OCI-LY3 (cell line): ENCODE data around the gene UTP14C.

Experiments
- H2AFZ ChIP-seq: fragments of 200-600, 300-600 bp; shearing (Covaris generic); 2 replicates; pipeline ENCODE4 v1.6.0; 2014; ENCODE audit warnings: antibody characterized with exemption, low read depth, low read length
- H3K27ac ChIP-seq: fragments of 200-600, 300-600 bp; sonication (generic); 2 replicates; pipeline ENCODE4 v1.5.1; 2014; ENCODE audit warnings: mild to moderate bottlenecking, low read length, moderate library complexity, mixed read lengths
- H3K27me3 ChIP-seq: fragments of 200-600, 300-600 bp; sonication (generic); 2 replicates; pipeline ENCODE4 v1.6.1; 2014; ENCODE audit warnings: low read depth, low read length, mixed read lengths
- H3K36me3 ChIP-seq: fragments of 200-600, 300-600 bp; sonication (generic); replicated peaks from 2 replicates; pipeline ENCODE3; 2014; ENCODE audit warnings: low read depth, low read length, mixed read lengths
- H3K4me1 ChIP-seq: fragments of 300-600, 200-600 bp; sonication (generic); 2 replicates; pipeline ENCODE4 v1.6.1; 2014; ENCODE audit warnings: low read length, mixed read lengths
- H3K4me2 ChIP-seq: fragments of 200-600, 300-600 bp; sonication (generic); 2 replicates; pipeline ENCODE4 v1.6.1; 2014; ENCODE audit warnings: low read length, mixed read lengths
- H3K4me3 ChIP-seq: fragments of 300-600, 200-600 bp; sonication (generic); 2 replicates; pipeline ENCODE4 v1.5.1; 2014; ENCODE audit warnings: antibody characterized with exemption, mild to moderate bottlenecking, low read length, moderate library complexity
- H3K79me2 ChIP-seq: fragments of 300-600, 200-600 bp; shearing (Covaris generic); 2 replicates; pipeline ENCODE4 v1.6.1; 2014; ENCODE audit warnings: mild to moderate bottlenecking, low read length, mixed read lengths
- H3K9ac ChIP-seq: fragments of 300-600, 200-600 bp; shearing (Covaris generic); 2 replicates; pipeline ENCODE4 v1.6.0; 2014; ENCODE audit warnings: mild to moderate bottlenecking, low read length, moderate library complexity
- H3K9me3 ChIP-seq: fragments of 200-600, 300-600 bp; shearing (Covaris generic); 2 replicates; pipeline ENCODE4 v1.6.1; 2014; ENCODE audit warnings: low read length, mixed read lengths; ENCODE audit not compliant: insufficient read depth
- H4K20me1 ChIP-seq: fragments of 200-600, 300-600 bp; sonication (generic); 2 replicates; pipeline ENCODE4 v1.6.1; 2016; ENCODE audit warnings: low read length, mixed read lengths; ENCODE audit not compliant: insufficient read depth
- EZH2phosphoT487 ChIP-seq: fragments of 200-600 bp; shearing (Covaris generic); IDR thresholded peaks from 2 replicates; pipeline ENCODE4 v1.6.1; 2018; ENCODE audit warnings: antibody characterized with exemption, mixed run types, low read depth
- TF ChIP-seq, protein P1 (sequence below): fragments of 200-600, 300-600 bp; sonication (generic); IDR thresholded peaks from 2 replicates; pipeline ENCODE4 v1.5.1; 2014; ENCODE audit warnings: antibody characterized with exemption, low read length, low read depth

Gene UTP14C

DNA sequence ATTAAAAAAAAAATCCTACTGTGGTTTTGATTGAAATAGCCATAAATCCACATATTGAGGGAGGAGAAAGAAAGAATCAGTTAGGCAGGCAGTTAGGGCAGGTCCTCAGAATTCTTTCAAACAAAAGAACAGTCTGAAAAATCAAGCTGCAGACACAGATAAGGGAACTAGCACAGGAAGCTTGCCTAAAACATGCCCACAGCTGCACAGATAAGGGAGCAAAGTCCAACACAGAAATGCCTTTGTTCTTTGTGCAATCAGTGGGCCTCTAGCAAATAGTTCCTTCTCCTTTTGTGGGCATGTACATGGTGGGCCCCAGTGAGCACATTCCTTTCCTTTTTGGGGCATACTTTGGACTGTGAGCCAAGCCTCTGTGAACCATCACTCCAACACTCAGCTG lies 42.7 kb downstream of the UTP14C start:
- Histone ChIP-seq H3K36me3 (no peaks in the 10 kb centered on the region), H3K4me2 (no peak overlapping the region), H3K27me3 (no peaks in the 10 kb centered on the region; the same call in 1 of the 2 replicates), H3K79me2 (no peaks in the 10 kb centered on the region), H2AFZ (no peak overlapping the region), H3K9ac (no peak overlapping the region), H3K4me1 (peaks cover 8% of the 10 kb centered on the region; the same call in 1 of the 2 replicates), H3K27ac (no peak overlapping the region), H3K4me3 (no peak overlapping the region), H3K9me3 (peaks cover 28% of the 10 kb centered on the region; the same call in 1 of the 2 replicates), H4K20me1 (no peaks in the 10 kb centered on the region)
- TF ChIP-seq, protein P1, sequence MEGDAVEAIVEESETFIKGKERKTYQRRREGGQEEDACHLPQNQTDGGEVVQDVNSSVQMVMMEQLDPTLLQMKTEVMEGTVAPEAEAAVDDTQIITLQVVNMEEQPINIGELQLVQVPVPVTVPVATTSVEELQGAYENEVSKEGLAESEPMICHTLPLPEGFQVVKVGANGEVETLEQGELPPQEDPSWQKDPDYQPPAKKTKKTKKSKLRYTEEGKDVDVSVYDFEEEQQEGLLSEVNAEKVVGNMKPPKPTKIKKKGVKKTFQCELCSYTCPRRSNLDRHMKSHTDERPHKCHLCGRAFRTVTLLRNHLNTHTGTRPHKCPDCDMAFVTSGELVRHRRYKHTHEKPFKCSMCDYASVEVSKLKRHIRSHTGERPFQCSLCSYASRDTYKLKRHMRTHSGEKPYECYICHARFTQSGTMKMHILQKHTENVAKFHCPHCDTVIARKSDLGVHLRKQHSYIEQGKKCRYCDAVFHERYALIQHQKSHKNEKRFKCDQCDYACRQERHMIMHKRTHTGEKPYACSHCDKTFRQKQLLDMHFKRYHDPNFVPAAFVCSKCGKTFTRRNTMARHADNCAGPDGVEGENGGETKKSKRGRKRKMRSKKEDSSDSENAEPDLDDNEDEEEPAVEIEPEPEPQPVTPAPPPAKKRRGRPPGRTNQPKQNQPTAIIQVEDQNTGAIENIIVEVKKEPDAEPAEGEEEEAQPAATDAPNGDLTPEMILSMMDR, result no peak
- no peak for TF ChIP-seq EZH2phosphoT487

DNA sequence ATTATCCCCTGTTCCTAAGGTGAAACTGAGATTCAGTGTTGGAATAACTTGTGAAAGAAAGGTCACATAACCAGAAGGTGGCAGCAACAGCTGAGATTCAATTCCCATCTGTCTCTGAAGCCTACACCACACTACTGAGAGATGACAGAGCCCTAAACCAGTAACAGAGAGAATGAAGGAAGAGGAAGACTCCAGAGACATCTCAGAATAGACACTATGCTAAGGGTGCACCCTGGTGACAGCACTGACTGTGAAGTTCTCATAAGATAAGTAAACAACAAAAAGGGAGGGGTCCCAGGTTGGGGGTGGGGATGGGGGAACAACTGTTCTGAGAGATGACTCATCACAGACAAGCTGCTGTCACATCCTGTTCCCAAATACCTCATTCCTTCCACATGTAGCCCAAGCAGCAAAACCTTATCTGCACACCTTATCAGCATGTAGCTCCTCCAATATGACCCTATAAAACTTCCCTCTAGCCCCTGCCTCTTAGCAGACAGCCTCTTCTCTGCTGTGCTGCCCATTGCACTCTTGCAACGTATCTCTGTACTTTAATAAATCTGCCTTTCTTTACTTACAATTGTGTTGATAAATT lies 46.5 kb downstream of the UTP14C start:
- peaks cover 8% of the 10 kb centered on the region; the same call in 1 of the 2 replicates for H3K27me3 ChIP-seq
- H3K36me3 ChIP-seq, result no peaks in the 10 kb centered on the region
- no peak for TF ChIP-seq EZH2phosphoT487
- TF ChIP-seq, protein P1, result peak; percentile 32
- no peak overlapping the region for H3K4me3 ChIP-seq
- H3K9ac ChIP-seq, result no peak overlapping the region
- H3K9me3 ChIP-seq, result peaks cover 18% of the 10 kb centered on the region; the same call in 1 of the 2 replicates
- H4K20me1 ChIP-seq, result no peaks in the 10 kb centered on the region
- no peak overlapping the region for H2AFZ ChIP-seq
- no peak overlapping the region for H3K4me2 ChIP-seq
- no peaks in the 10 kb centered on the region for H3K79me2 ChIP-seq
- peaks cover 8% of the 10 kb centered on the region; the same call in 1 of the 2 replicates for H3K4me1 ChIP-seq
- H3K27ac ChIP-seq, result no peak overlapping the region
